CD4-positive, CD25-positive, alpha-beta regulatory T cell (primary cell): ENCODE measurements around the gene MRPL27. TPM values are rescaled to one million over a fixed set of nuclear protein-coding genes. Genes with fewer than 3 reads are reported as not detected.

ENCODE experiments used
- ATAC-seq, 2 donors: fragments of 150-1000 bp; cut with Tn5 transposase; one replicate each; pipeline ENCODE4 v1.10.0; 2021; ENCODE audit warnings: low read depth in 2 of 2, moderate number of reproducible peaks in 2 of 2, moderate library complexity in 1 of 2
- DNase-seq, 3 donors: peaks; one replicate each; pipeline versions ENCODE4 v3.0.0 to v3.0.0-alpha.2; 2012 to 2022; ENCODE audit warnings: mixed read lengths in 1 of 3
- H3K27ac ChIP-seq: one replicate; pipeline ENCODE4 v1.7.0; 2013; ENCODE audit warnings: mild to moderate bottlenecking, low read length; ENCODE audit not compliant: insufficient read depth, poor library complexity, severe bottlenecking
- H3K27me3 ChIP-seq: one replicate; pipeline ENCODE4 v1.7.0; 2013; ENCODE audit warnings: low read length; ENCODE audit not compliant: control insufficient read depth, insufficient read depth
- H3K36me3 ChIP-seq: one replicate; pipeline ENCODE4 v1.7.0; 2013; ENCODE audit warnings: mild to moderate bottlenecking, low read length, moderate library complexity; ENCODE audit not compliant: control insufficient read depth, insufficient read depth
- H3K4me1 ChIP-seq: 2 replicates; pipeline ENCODE4 v1.7.0; 2013; ENCODE audit warnings: mild to moderate bottlenecking, low read length; ENCODE audit not compliant: insufficient read depth, control insufficient read depth, poor library complexity, severe bottlenecking
- H3K4me3 ChIP-seq: one replicate; pipeline ENCODE4 v1.7.0; 2013; ENCODE audit warnings: low read depth, mild to moderate bottlenecking, low read length, moderate library complexity
- H3K9me3 ChIP-seq, 2 experiments: 1 replicate in 1 of 2; 2 replicates in 1 of 2; pipeline ENCODE4 v1.7.0; 2013; ENCODE audit warnings: low read length in 2 of 2, mild to moderate bottlenecking in 1 of 2, moderate library complexity in 1 of 2; ENCODE audit not compliant: control insufficient read depth in 2 of 2
- H3K27ac Mint-ChIP-seq, 3 donors: one replicate each; pipeline ENCODE4 v1.8.0; 2020 to 2022; ENCODE audit warnings: mild to moderate bottlenecking in 3 of 3, mixed read lengths in 3 of 3, moderate library complexity in 2 of 3
- H3K27me3 Mint-ChIP-seq: one replicate; pipeline ENCODE4 v1.8.0; 2022; ENCODE audit warnings: mild to moderate bottlenecking, mixed read lengths
- H3K36me3 Mint-ChIP-seq: one replicate; pipeline ENCODE4 v1.8.0; 2020; ENCODE audit warnings: mixed read lengths
- H3K4me1 Mint-ChIP-seq, 4 donors: one replicate each; pipeline ENCODE4 v1.8.0; 2020 to 2022; ENCODE audit warnings: mixed read lengths in 4 of 4, mild to moderate bottlenecking in 1 of 4
- H3K4me3 Mint-ChIP-seq, 4 donors: one replicate each; pipeline ENCODE4 v1.8.0; 2020 to 2022; ENCODE audit warnings: mild to moderate bottlenecking in 4 of 4, mixed read lengths in 4 of 4, moderate library complexity in 3 of 4
- H3K9me3 Mint-ChIP-seq, 7 donors: one replicate each; pipeline ENCODE4 v1.8.0; 2020 to 2022; ENCODE audit warnings: mixed read lengths in 7 of 7, mild to moderate bottlenecking in 3 of 7, moderate library complexity in 2 of 7
- polyA plus RNA-seq, 4 donors: library from polyadenylated mRNA; unstranded; fragments of 300-500 nt; fragmentation: Illumina TruSeq; gene quantifications; one replicate each; pipeline ENCODE4 v1.2.3, GENCODE V29; 2021
- total RNA-seq: library from RNA; stranded (reverse); gene quantifications from one replicate; pipeline ENCODE4 v1.2.3, GENCODE V29; 2022

Gene MRPL27
- total and polyA plus RNA-seq, 5 donors from 2014 or later = 33.5 to 86.7 (median 75.3) TPM

DNA sequence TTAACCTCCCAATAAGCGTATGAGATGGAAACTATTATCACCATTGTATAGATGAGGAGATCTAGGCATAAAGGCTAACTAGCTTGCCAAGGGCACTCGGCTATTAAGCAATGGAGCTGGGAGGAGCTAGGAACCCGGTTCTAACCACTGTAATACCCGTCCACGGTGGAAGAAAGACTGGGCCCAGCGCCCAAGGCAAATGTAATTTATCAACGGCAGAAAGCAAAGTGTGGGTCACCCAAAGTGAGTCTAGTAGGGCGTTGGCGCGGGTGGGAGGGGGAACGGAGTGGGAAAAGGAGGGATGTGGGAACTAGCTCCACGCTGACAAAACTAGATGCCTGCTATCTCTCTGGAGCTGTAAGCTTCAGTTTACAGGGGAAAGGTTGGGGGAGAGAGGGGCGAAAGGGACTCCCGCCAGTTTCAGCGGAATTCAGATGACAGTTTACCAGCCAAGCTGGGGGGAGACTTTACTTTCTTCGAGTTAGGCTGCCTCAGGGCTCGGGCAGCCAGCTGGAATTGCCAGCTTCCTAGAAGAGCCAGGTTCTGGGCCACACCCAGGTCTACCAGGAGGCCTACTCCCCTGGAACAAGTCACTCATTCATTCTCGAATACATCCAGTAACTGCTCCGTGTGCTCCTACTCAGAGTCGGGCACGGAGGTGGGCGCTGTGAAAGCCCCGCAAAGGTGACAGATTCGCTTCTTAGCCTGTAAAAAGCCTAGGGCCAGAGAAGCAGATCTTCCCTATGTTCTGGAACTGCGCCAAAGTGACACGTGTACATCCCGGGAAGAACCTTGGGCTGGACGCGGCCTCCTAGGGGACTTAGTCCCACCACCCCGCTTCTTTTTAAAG, 23.5 kb upstream of the MRPL27 start:
- Histone ChIP-seq H3K27ac (peak overlapping the region; percentile 80), H3K4me3 (peak overlapping the region; percentile 64), H3K27me3 (no peaks in the 10 kb centered on the region), H3K9me3 (no peaks in the 10 kb centered on the region), H3K4me1 (peaks cover 27% of the 10 kb centered on the region), H3K36me3 (peaks cover 35% of the 10 kb centered on the region)
- Mint-ChIP-seq H3K27ac (peak overlapping the region in 2 of 3 donors; percentile 93 to 97), H3K27me3 (peaks cover 5% of the 10 kb centered on the region), H3K4me1 (peaks cover 10 to 40% (median 22%) of the 10 kb centered on the region in 4 donors), H3K36me3 (peaks cover 26% of the 10 kb centered on the region), H3K4me3 (peak overlapping the region; percentile 82 to 99 (median 94)), H3K9me3 (no peaks in the 10 kb centered on the region)
- DNase-seq = no peak
- ATAC-seq = no peak

- no peaks in the 10 kb centered on the region for H3K9me3 ChIP-seq
- H3K4me3 ChIP-seq = no peak overlapping the region
- peak overlapping the region in 3 of 4 donors; percentile 68 to 82 (median 73) for H3K4me3 Mint-ChIP-seq
- H3K27ac Mint-ChIP-seq = peak overlapping the region in 1 of 3 donors; percentile 65
- no peaks in the 10 kb centered on the region for H3K27me3 Mint-ChIP-seq
- peaks cover 10 to 40% (median 22%) of the 10 kb centered on the region in 4 donors for H3K4me1 Mint-ChIP-seq
- H3K36me3 ChIP-seq = peaks cover 51% of the 10 kb centered on the region
- peaks cover 30% of the 10 kb centered on the region for H3K36me3 Mint-ChIP-seq
- no peaks in the 10 kb centered on the region for H3K9me3 Mint-ChIP-seq
- no peak for DNase-seq
- no peak overlapping the region for H3K27ac ChIP-seq
- H3K27me3 ChIP-seq = no peaks in the 10 kb centered on the region
- ATAC-seq = no peak
- H3K4me1 ChIP-seq = peaks cover 27% of the 10 kb centered on the region
These were observed 21.7 kb upstream of the MRPL27 start for GRCh38 chr17:50394711-50395110.

DNA sequence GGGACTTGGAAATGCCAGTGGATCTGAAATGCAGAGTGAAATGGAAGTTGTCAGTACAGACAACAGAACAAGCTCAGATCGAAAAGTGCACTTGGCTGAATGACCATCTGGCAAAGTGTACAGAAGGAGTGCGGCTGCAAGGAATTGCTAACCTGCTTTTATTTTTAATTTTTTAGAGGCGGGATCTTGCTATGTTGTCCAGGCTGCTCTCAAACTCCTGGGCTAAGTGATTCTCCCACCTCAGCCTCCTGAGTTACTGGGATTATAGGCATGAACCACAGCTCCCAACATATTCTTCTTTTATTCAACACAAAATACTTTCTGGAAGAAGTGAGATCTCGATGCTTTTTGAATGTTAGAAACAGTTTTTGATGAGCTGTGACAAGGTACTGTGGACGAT, 20.7 kb upstream of the MRPL27 start:
- no peak overlapping the region for H3K27ac Mint-ChIP-seq
- Histone ChIP-seq H3K27me3 (no peaks in the 10 kb centered on the region), H3K9me3 (no peaks in the 10 kb centered on the region), H3K4me1 (peaks cover 27% of the 10 kb centered on the region), H3K27ac (no peak overlapping the region), H3K4me3 (no peak overlapping the region), H3K36me3 (peaks cover 60% of the 10 kb centered on the region)
- no peak for ATAC-seq
- DNase-seq = no peak
- peaks cover 14 to 42% (median 24%) of the 10 kb centered on the region in 4 donors for H3K4me1 Mint-ChIP-seq
- peaks cover 32% of the 10 kb centered on the region for H3K36me3 Mint-ChIP-seq
- H3K9me3 Mint-ChIP-seq = no peaks in the 10 kb centered on the region
- H3K4me3 Mint-ChIP-seq = peak overlapping the region in 2 of 4 donors; percentile 1 to 37
- no peaks in the 10 kb centered on the region for H3K27me3 Mint-ChIP-seq

DNA sequence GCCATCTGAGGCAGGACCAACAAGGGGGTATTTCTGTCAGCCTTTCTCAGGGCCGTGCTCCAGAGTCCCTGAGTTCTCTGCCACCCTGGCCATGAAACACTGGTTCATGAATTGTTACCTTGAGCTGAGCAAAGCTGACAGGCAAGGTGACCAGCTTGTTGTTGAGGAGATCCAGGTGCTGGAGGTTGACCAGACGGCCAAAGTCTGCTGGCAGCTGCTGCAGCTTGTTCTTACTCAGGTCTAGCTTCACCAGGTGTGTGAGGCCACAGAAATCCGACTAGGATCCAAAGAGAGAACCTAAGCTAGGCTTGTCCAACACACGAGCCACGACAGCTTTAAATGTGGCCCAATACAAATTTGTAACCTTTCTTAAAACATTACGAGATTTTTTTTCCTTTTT, 19.6 kb upstream of the MRPL27 start:
- H3K36me3 ChIP-seq = peaks cover 70% of the 10 kb centered on the region
- Mint-ChIP-seq H3K27ac (peak overlapping the region in 1 of 3 donors; percentile 47), H3K36me3 (peaks cover 41% of the 10 kb centered on the region), H3K27me3 (no peaks in the 10 kb centered on the region), H3K4me1 (peaks cover 14 to 40% (median 24%) of the 10 kb centered on the region in 4 donors), H3K9me3 (no peaks in the 10 kb centered on the region), H3K4me3 (peak overlapping the region in 1 of 4 donors; percentile 45)
- H3K9me3 ChIP-seq = no peaks in the 10 kb centered on the region
- H3K4me1 ChIP-seq = peaks cover 24% of the 10 kb centered on the region
- DNase-seq (no peak), ATAC-seq (no peak)
- no peak overlapping the region for H3K4me3 ChIP-seq
- no peaks in the 10 kb centered on the region for H3K27me3 ChIP-seq
- H3K27ac ChIP-seq = no peak overlapping the region

DNA sequence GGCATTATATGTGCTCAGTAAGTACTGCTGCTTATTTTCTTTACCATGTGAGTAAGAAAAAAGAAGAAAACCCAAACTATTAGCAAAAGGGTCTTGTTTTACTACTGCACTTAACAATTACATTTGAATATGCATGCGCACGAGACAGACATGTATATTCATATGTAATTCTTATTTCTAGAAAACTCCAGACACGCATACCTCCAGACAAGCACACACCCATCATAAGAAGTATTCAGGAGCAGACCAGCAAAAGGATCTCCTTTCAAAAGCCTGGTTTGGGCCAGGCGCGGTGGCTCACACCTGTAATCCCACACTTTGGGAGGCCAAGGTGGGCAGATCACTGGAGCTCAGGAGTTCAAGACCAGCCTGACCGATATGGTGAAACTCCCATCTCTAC, 16.6 kb upstream of the MRPL27 start:
- Mint-ChIP-seq H3K4me1 (peaks cover 4 to 16% (median 10%) of the 10 kb centered on the region in 4 donors), H3K27me3 (no peaks in the 10 kb centered on the region), H3K27ac (no peak overlapping the region), H3K4me3 (peak overlapping the region in 1 of 4 donors; percentile 27), H3K9me3 (no peaks in the 10 kb centered on the region), H3K36me3 (peaks cover 54% of the 10 kb centered on the region)
- H3K27ac ChIP-seq = no peak overlapping the region
- H3K27me3 ChIP-seq = no peaks in the 10 kb centered on the region
- peaks cover 96% of the 10 kb centered on the region for H3K36me3 ChIP-seq
- no peaks in the 10 kb centered on the region for H3K4me1 ChIP-seq
- DNase-seq (no peak), ATAC-seq (no peak)
- no peak overlapping the region for H3K4me3 ChIP-seq
- H3K9me3 ChIP-seq = no peaks in the 10 kb centered on the region

DNA sequence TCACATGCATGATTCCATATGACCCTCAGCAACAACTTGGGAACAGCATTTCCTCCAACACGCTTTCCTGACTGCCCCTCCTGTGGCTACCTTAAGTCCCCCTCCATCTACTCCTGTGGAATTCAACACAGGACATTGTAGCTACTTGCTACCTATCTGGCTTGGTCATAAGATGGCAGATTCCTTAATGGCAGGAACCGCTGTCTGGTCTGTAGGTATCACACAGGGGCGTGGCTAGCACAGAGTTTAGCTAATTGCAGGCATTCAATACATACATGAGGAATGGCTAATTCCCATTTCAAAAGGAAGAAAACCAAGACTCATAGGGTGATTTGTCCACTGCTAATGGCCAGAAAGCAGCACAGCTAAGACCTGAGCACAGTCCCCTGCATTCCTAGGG, 15.7 kb upstream of the MRPL27 start:
- H3K4me3 Mint-ChIP-seq = no peak overlapping the region
- H3K27me3 Mint-ChIP-seq = no peaks in the 10 kb centered on the region
- H3K27ac Mint-ChIP-seq = peak overlapping the region in 1 of 3 donors; percentile 4
- H3K9me3 Mint-ChIP-seq = no peaks in the 10 kb centered on the region
- H3K36me3 Mint-ChIP-seq = peaks cover 52% of the 10 kb centered on the region
- peaks cover 95% of the 10 kb centered on the region for H3K36me3 ChIP-seq
- no peak overlapping the region for H3K27ac ChIP-seq
- no peaks in the 10 kb centered on the region for H3K4me1 ChIP-seq
- no peaks in the 10 kb centered on the region for H3K27me3 ChIP-seq
- no peak overlapping the region for H3K4me3 ChIP-seq
- H3K9me3 ChIP-seq = no peaks in the 10 kb centered on the region
- H3K4me1 Mint-ChIP-seq = peaks cover under 1 to 13% (median 6%) of the 10 kb centered on the region in 4 donors
- ATAC-seq (no peak), DNase-seq (no peak)

DNA sequence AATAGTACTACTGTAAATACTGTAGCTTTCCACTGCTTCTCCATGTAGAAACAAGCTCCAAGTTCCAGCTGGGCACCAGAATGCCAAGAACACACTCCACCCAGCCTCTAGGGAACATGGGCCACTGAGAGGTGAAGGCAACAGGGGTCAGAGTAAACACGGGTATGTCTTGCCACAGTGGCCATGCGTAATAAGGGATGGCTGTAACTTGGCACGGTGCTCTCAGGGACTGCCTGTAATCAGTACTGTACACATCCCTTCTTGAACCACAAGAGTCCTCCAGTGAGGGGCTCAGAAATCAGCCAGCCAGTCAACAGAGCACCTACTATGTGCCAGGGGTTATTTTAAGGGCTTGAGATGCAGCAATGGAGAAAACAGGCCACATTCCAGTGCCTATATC, 13.5 kb upstream of the MRPL27 start:
- Mint-ChIP-seq H3K27ac (no peak overlapping the region), H3K36me3 (peaks cover 52% of the 10 kb centered on the region)
- ATAC-seq = no peak

More for the DNA sequence above, 13.5 kb upstream of the MRPL27 start:
- H3K4me3 ChIP-seq = no peak overlapping the region
- no peaks in the 10 kb centered on the region for H3K9me3 ChIP-seq
- Mint-ChIP-seq H3K27me3 (no peaks in the 10 kb centered on the region), H3K4me3 (no peak overlapping the region), H3K4me1 (peaks cover 0 to 9% (median 4%) of the 10 kb centered on the region in 4 donors), H3K9me3 (no peaks in the 10 kb centered on the region)
- no peaks in the 10 kb centered on the region for H3K4me1 ChIP-seq
- peaks cover 94% of the 10 kb centered on the region for H3K36me3 ChIP-seq
- DNase-seq = no peak
- no peaks in the 10 kb centered on the region for H3K27me3 ChIP-seq
- H3K27ac ChIP-seq = no peak overlapping the region
